SKM-1 (cell line): ENCODE results near the gene SNRPD2.
"Not testable (repeated sequence)": the region's sequence is repeated elsewhere in the genome, so short reads cannot be mapped to it uniquely, and the experiment has no call there.

Source experiments
- DNase-seq: peaks from one replicate; lab custom pipeline; 2025; ENCODE audit not compliant: unreplicated experiment; lab: John Stamatoyannopoulos, UW

Gene SNRPD2

GRCh38 chr19:45691516-45692186 is at the start of gene SNRPD2:
TSS of gene SNRPD2 (minus strand) at chr19:45691953. CDS start at chr19:45691888, 65 bp downstream.
- DNase-seq = peak; percentile 40

- no peak for DNase-seq
Measured at GRCh38 chr19:45739498-45740439, 48.0 kb upstream of the SNRPD2 start.

GRCh38 chr19:45733160-45733810 is 41.5 kb upstream of the SNRPD2 start, which contains the start of gene MEIOSIN:
TSS of gene MEIOSIN (plus strand) at chr19:45733439. CDS start at chr19:45735377, 1,938 bp downstream.
- DNase-seq = no peak

GRCh38 chr19:45730368-45731288 is 38.9 kb upstream of the SNRPD2 start, which contains the start of gene FBXO46:
TSS of gene FBXO46 (minus strand) at chr19:45730896. CDS start at chr19:45713495, 17,401 bp downstream.
- peak; percentile 69 for DNase-seq

- DNase-seq = no peak
Measured at GRCh38 chr19:45729800-45730290, 38.1 kb upstream of the SNRPD2 start.

GRCh38 chr19:45728683-45729082 is 36.9 kb upstream of the SNRPD2 start:
- not testable (repeated sequence) for DNase-seq

GRCh38 chr19:45720065-45720464 is 28.3 kb upstream of the SNRPD2 start:
- DNase-seq = not testable (repeated sequence)

GRCh38 chr19:45717983-45718650 is 26.4 kb upstream of the SNRPD2 start:
- no peak for DNase-seq

GRCh38 chr19:45717131-45717982 is 25.6 kb upstream of the SNRPD2 start:
- DNase-seq = peak; percentile 76

GRCh38 chr19:45716359-45717130 is 24.8 kb upstream of the SNRPD2 start:
- DNase-seq = no peak

GRCh38 chr19:45715139-45715538 is 23.4 kb upstream of the SNRPD2 start:
- no peak for DNase-seq

GRCh38 chr19:45713141-45713540 is 21.4 kb upstream of the SNRPD2 start:
- no peak for DNase-seq

- no peak for DNase-seq
Measured at GRCh38 chr19:45712699-45713067, 20.9 kb upstream of the SNRPD2 start.

- DNase-seq = no peak
Measured at GRCh38 chr19:45711851-45712698, 20.3 kb upstream of the SNRPD2 start.

GRCh38 chr19:45710356-45711130 is 18.8 kb upstream of the SNRPD2 start:
- no peak for DNase-seq

- DNase-seq = no peak
Measured at GRCh38 chr19:45705710-45706415, 14.1 kb upstream of the SNRPD2 start.
